Superior temporal gyrus (tissue), 1 donor: ENCODE measurements around the gene NBR1.
"Not testable (repeated sequence)": the region's sequence is repeated elsewhere in the genome, so short reads cannot be mapped to it uniquely, and the experiment has no call there.

Experiments used
- DNase-seq: peaks from one replicate; pipeline ENCODE4 v3.0.0-alpha.2; 2016; ENCODE audit errors: extremely low spot score

The NBR1 gene, protein sequence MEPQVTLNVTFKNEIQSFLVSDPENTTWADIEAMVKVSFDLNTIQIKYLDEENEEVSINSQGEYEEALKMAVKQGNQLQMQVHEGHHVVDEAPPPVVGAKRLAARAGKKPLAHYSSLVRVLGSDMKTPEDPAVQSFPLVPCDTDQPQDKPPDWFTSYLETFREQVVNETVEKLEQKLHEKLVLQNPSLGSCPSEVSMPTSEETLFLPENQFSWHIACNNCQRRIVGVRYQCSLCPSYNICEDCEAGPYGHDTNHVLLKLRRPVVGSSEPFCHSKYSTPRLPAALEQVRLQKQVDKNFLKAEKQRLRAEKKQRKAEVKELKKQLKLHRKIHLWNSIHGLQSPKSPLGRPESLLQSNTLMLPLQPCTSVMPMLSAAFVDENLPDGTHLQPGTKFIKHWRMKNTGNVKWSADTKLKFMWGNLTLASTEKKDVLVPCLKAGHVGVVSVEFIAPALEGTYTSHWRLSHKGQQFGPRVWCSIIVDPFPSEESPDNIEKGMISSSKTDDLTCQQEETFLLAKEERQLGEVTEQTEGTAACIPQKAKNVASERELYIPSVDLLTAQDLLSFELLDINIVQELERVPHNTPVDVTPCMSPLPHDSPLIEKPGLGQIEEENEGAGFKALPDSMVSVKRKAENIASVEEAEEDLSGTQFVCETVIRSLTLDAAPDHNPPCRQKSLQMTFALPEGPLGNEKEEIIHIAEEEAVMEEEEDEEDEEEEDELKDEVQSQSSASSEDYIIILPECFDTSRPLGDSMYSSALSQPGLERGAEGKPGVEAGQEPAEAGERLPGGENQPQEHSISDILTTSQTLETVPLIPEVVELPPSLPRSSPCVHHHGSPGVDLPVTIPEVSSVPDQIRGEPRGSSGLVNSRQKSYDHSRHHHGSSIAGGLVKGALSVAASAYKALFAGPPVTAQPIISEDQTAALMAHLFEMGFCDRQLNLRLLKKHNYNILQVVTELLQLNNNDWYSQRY

DNA sequence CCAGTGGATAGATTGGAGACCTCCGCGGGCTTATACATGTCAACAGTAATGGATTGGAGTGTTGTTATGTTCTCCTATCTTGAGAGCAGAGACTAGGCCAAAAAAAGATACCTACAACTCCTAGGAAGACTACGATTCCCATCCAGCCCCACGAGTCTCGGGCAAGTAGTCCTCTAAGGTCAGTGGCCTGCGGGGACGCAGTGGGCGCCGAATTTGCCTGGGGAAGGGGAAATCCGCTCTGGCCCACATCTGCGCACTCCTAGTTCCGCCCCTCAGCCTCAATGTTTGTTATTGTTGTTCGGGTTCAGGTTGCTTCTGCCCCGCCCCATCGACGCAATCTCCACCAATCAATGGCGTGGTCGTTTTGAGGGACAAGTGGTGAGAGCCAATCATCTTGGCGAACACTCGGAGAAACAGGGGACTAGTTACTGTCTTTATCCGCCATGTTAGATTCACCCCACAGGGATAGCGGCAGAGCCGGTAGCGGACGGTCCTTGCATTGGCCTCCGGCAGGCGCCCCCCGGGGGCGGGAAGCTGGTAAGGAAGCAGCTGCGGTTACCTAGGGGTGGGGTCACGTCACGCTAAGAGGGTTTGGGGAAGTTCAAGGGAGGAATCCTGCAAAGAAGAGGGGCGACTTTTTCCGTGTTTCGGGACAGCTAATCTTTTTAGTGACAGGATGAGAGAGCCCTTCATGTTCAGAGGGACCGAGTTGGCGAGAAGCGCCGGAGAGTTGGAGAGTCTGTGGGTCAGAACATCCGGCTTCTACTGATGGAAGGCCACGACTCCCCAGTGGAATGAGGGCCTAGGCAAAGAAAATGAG, at the start of gene NBR1:
Gene NBR1, plus strand, starts transcription at position 449 of the 820 bp plus-strand sequence. CDS start 4,586 bp downstream, outside the sequence.
- peak; percentile 100 for DNase-seq

DNA sequence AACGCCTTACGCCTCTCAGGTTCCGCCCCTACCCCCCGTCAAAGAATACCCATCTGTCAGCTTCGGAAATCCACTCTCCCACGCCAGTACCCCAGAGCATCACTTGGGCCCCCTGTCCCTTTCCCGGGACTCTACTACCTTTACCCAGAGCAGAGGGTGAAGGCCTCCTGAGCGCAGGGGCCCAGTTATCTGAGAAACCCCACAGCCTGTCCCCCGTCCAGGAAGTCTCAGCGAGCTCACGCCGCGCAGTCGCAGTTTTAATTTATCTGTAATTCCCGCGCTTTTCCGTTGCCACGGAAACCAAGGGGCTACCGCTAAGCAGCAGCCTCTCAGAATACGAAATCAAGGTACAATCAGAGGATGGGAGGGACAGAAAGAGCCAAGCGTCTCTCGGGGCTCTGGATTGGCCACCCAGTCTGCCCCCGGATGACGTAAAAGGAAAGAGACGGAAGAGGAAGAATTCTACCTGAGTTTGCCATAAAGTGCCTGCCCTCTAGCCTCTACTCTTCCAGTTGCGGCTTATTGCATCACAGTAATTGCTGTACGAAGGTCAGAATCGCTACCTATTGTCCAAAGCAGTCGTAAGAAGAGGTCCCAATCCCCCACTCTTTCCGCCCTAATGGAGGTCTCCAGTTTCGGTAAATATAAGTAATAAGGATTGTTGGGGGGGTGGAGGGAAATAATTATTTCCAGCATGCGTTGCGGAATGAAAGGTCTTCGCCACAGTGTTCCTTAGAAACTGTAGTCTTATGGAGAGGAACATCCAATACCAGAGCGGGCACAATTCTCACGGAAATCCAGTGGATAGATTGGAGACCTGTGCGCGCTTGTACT, 45.7 kb upstream of the NBR1 start, which contains the start of gene BRCA1:
Gene BRCA1, minus strand, starts transcription at position 232 of the 834 bp plus-strand sequence. CDS start 1,268 bp downstream, outside the sequence.
- peak; percentile 98 for DNase-seq

GRCh38 chr17:43125967-43126910, 44.8 kb upstream of the NBR1 start:
- DNase-seq = no peak

DNA sequence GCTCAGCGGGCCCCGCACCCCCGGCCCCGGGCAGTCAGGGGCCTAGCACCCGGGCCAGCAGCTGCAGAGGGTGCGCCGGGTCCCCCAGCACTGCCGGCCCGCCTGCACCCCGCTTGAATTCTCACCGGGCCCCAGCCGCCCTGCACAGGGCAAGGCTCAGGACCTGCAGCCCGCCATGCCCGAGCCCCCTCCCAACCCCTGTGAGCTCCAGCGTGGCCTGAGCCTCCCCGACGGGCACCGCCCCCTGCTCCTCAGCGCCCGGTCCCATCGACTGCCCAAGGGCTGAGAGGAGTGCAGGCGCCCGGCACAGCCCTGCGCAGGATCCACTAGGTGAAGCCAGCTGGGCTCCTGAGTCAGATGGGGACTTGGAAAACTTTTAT, 44.1 kb upstream of the NBR1 start:
- no peak for DNase-seq

DNA sequence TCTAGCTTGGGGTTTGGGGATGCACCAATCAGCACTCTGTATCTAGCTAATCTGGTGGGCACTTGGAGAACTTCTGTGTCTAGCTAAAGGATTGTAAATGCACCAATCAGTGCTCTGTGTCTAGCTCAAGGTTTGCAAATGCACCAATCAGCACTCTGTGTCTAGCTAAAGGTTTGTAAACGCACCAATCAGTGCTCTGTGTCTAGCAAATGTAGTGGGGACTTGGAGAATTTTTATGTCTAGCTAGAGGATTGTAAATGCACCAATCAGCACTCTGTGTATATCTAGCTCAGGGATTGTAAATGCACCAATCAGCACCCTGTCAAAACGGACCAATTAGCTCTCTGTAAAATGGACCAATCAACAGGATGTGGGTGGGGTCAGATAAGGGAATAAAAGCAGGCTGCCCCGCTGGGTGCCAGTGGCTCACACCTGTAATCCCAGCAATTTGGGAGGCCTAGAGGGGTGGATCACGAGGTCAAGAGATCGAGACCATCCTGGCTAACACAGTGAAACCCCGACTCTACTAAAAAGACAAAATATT, 43.6 kb upstream of the NBR1 start:
- DNase-seq = not testable (repeated sequence)

- no peak for DNase-seq
Observed at GRCh38 chr17:43129671-43130010, 41.4 kb upstream of the NBR1 start.

GRCh38 chr17:43132117-43132516, 38.9 kb upstream of the NBR1 start:
- DNase-seq = no peak

GRCh38 chr17:43133439-43133838, 37.6 kb upstream of the NBR1 start:
- not testable (repeated sequence) for DNase-seq

GRCh38 chr17:43134774-43135453, 36.1 kb upstream of the NBR1 start:
- DNase-seq = no peak

- no peak for DNase-seq
Observed at GRCh38 chr17:43135454-43135819, 35.6 kb upstream of the NBR1 start.

DNA sequence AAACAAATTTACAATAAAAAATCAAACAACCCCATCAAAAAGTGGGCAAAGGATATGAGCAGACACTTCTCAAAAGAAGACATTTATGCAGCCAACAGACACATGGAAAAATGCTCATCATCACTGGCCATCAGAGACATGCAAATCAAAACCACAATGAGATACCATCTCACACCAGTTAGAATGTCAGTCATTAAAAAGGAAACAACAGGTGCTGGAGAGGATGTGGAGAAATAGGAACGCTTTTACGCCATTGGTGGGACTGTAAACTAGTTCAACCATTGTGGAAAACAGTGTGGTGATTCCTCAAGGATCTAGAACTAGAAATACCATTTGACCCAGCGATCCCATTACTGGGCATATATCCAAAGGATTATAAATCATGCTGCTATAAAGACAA, 34.4 kb upstream of the NBR1 start:
- not testable (repeated sequence) for DNase-seq

DNA sequence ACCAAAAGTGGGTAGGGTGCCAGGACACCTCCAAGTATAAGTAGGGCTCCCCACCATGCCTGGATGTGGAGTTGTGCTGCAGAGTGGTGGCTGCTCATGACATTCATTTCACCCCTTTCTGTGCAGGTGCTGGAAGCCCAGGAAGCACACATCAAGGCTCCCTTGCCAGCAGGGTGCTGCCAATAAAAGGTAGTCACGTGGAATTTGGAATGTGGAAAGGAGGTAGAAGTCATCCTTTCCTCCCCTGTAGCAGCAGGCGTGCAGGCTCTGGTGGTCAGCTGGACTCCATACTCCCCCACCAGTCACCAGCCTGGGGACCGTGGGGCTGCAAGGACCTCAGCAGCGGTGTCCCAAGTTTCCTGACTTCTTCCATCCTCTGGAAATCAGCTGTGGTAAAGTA, 32.5 kb upstream of the NBR1 start:
- not testable (repeated sequence) for DNase-seq

DNA sequence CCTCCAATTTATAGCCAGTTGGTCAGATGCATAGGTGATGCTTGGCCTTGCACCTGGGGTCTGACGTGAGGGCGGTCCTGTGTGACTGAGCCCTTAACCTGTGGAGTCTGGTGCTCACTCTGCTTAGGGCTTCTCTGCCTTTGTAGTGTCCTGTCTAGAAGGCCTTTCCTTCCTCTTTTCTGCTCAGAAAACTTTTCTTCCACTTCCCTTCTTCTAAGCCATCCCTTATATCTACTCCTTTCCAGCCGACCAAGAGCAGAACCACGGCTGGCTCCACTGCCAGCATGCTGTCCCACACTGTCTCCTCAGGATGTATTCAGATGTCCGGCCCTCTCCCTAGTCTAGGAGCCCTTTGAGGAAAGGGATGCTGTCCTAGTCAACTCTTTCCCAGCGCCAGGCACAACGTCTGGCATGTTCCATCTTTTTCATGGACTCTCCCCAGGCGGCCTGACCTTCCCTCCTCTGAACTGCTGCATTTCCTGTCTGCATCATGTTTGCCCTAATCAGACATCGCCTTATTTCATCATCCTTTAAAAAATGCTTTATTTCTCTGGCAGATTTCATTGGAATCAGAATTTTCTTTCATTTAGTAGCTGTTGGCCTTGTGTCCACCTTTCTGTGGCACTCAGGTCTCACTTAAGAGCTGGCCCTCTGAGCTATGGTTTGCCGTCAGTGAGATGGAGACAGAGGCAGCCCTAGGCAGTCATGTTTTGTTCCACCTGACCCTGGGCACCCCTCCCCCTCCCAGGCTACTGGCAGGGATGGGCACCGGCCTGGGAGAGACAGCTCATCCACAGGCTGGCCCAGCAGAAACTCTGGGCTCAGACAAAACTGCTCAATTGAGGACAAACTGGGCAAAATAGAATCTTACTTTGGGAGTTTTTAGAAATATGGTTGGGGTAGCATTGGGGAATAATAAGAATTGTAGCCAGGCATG, 30.4 kb upstream of the NBR1 start:
- DNase-seq = no peak

- no peak for DNase-seq
Observed at GRCh38 chr17:43142153-43142552, 28.9 kb upstream of the NBR1 start.

GRCh38 chr17:43143201-43143600, 27.8 kb upstream of the NBR1 start:
- DNase-seq = no peak

DNA sequence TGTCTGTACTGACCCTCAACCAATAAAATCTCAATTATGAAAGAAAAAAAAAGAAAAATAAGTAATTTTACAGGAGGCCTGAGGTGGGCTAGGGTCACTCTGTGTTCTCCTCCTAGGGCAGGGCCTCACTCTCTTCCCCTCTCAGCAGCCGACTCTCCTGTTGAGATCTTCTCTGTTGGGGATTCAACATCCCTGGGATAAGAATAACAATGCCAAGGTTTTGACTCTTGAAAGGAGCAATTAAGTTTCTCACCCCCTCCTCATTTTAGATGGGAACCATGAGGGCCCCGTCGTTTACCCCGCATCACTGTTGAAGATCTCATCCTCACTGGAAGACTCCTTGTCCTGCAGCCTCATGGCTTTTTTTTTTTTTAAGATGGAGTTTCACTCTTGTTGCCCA, 24.4 kb upstream of the NBR1 start:
- no peak for DNase-seq

- no peak for DNase-seq
Observed at GRCh38 chr17:43151880-43152456, 19.0 kb upstream of the NBR1 start.
